ENCODE measurements around the gene GPR171. TPM values are rescaled to one million over a fixed set of nuclear protein-coding genes. Genes with fewer than 3 reads are reported as not detected.
A peak's percentile ranks its signal among the peaks of the same experiment; 100 is the strongest.

The GPR171 gene
- total RNA-seq, 6 experiments from 2014 or later, result 0.22 to 0.99 (median 0.27) TPM; not detected in 2

DNA sequence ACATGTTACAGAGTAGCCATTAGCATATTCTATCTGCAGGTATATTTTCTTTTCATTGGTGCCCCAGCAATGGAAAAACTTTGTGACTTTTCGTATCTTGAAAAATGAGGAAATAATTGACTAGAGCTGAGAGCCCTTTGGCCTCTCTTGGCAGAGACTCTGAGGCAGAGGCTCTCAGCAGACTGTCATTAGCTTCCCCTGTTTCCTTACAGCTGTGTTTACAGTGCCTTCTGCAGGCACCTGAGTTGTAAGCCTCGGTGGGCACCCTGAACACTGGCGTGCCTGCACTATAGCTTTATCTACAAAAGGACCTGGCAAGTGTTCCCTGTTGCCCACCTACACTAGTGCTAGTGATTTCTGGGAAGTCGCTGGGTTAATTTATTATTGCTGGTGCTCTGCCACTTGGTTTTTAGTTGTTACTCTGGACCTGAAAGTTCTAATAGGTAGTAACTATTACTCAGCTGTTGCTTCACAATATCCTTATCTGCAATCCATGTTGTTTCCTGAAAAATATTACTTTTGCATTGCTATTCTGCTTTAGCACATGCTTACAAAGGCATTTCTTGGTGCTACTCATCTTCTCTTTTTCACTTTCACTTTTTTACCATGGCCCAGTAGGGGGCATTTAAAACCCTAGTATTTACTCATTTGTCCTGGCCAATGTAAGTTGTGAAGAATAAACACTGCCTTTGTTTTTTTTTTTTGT lies 7.8 kb upstream of the GPR171 start:
- Histone ChIP-seq H3K36me3 (no peaks in the 10 kb centered on the region), H3K27me3 (no peaks in the 10 kb centered on the region), H3K4me3 (peak overlapping the region; percentile 24 to 51 (median 42)), H3K27ac (peak overlapping the region; percentile 19 to 76 (median 57)), H3K9me3 (no peaks in the 10 kb centered on the region), H3K4me1 (peaks cover 0 to 11% (median 0%) of the 10 kb centered on the region in 4 donors)
- peak in 2 of 3 donors; percentile 30 to 68 for DNase-seq
- TF ChIP-seq POLR2A (IDR thresholded peaks at IDR 0.05), result no peak
- TF ChIP-seq, protein P1, sequence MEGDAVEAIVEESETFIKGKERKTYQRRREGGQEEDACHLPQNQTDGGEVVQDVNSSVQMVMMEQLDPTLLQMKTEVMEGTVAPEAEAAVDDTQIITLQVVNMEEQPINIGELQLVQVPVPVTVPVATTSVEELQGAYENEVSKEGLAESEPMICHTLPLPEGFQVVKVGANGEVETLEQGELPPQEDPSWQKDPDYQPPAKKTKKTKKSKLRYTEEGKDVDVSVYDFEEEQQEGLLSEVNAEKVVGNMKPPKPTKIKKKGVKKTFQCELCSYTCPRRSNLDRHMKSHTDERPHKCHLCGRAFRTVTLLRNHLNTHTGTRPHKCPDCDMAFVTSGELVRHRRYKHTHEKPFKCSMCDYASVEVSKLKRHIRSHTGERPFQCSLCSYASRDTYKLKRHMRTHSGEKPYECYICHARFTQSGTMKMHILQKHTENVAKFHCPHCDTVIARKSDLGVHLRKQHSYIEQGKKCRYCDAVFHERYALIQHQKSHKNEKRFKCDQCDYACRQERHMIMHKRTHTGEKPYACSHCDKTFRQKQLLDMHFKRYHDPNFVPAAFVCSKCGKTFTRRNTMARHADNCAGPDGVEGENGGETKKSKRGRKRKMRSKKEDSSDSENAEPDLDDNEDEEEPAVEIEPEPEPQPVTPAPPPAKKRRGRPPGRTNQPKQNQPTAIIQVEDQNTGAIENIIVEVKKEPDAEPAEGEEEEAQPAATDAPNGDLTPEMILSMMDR (IDR thresholded peaks at IDR 0.05), result peak; percentile 19 to 42 (median 35)
- 15% methylated on average over 3 of the region's 4 CpGs for WGBS (ENCODE audit: insufficient coverage, low coverage, low lambda C conversion rate, missing lambda C conversion rate)
- intact Hi-C loops (cut with DNase I), result no loop called here
- ATAC-seq, result peak; percentile 93 to 98 (median 98)

- no peak for TF ChIP-seq POLR2A (IDR thresholded peaks at IDR 0.05)
- TF ChIP-seq, protein P1 (IDR thresholded peaks at IDR 0.05), result no peak
- H3K9me3 ChIP-seq, result no peaks in the 10 kb centered on the region
- no peak for ATAC-seq
- DNase-seq, result no peak
- 70% methylated on average over 3 of the region's 3 CpGs for WGBS (ENCODE audit: insufficient coverage, low coverage, low lambda C conversion rate, missing lambda C conversion rate)
- H3K27ac ChIP-seq, result no peak overlapping the region
- H3K4me3 ChIP-seq, result no peak overlapping the region
- H3K4me1 ChIP-seq, result peaks cover 0 to 11% (median 0%) of the 10 kb centered on the region in 4 donors
- H3K27me3 ChIP-seq, result no peaks in the 10 kb centered on the region
- intact Hi-C loops (cut with DNase I), result no loop called here
- no peaks in the 10 kb centered on the region for H3K36me3 ChIP-seq
Measured at GRCh38 chr3:151209654-151210053, 6.6 kb upstream of the GPR171 start.

- 66% methylated on average over 3 of the region's 3 CpGs for WGBS (ENCODE audit: insufficient coverage, low coverage, low lambda C conversion rate, missing lambda C conversion rate)
- Histone ChIP-seq H3K27ac (no peak overlapping the region), H3K4me1 (peaks cover 0 to 11% (median 0%) of the 10 kb centered on the region in 4 donors), H3K4me3 (no peak overlapping the region), H3K27me3 (no peaks in the 10 kb centered on the region), H3K36me3 (no peaks in the 10 kb centered on the region), H3K9me3 (no peaks in the 10 kb centered on the region)
- ATAC-seq, result no peak
- TF ChIP-seq, protein P1 (IDR thresholded peaks at IDR 0.05), result no peak
- no peak for TF ChIP-seq POLR2A (IDR thresholded peaks at IDR 0.05)
- no peak for DNase-seq
- intact Hi-C loops (cut with DNase I), result no loop called here
Measured at GRCh38 chr3:151206201-151206600, 3.2 kb upstream of the GPR171 start.

- H3K27ac ChIP-seq, result no peak overlapping the region
Measured at GRCh38 chr3:151205482-151205881, 2.5 kb upstream of the GPR171 start.

More at GRCh38 chr3:151205482-151205881, 2.5 kb upstream of the GPR171 start:
- H3K4me3 ChIP-seq, result no peak overlapping the region
- no peaks in the 10 kb centered on the region for H3K27me3 ChIP-seq
- DNase-seq (no peak), ATAC-seq (no peak)
- peaks cover 0 to 6% (median 0%) of the 10 kb centered on the region in 4 donors for H3K4me1 ChIP-seq
- TF ChIP-seq, protein P1 (IDR thresholded peaks at IDR 0.05), result no peak
- no peak for TF ChIP-seq POLR2A (IDR thresholded peaks at IDR 0.05)
- 82% methylated on average over 6 of the region's 6 CpGs for WGBS (ENCODE audit: insufficient coverage, low coverage, low lambda C conversion rate, missing lambda C conversion rate)
- no peaks in the 10 kb centered on the region for H3K36me3 ChIP-seq
- intact Hi-C loops (cut with DNase I), result no loop called here
- H3K9me3 ChIP-seq, result no peaks in the 10 kb centered on the region

Data from right lobe of liver (tissue), 6 donors.